Esophagus squamous epithelium (tissue), 4 donors: ENCODE measurements around the gene CHST3.

Source experiments
- CTCF ChIP-seq, 6 experiments: fragments of 450-650 bp in 4 of 6; fragments of 200-600 bp in 2 of 6; sonication (generic) in 2 of 6; IDR thresholded peaks; one replicate each; pipeline ENCODE4 v1.5.1; 2016 to 2019; ENCODE audit warnings: antibody characterized with exemption in 6 of 6, mild to moderate bottlenecking in 4 of 6, moderate library complexity in 4 of 6
- POLR2A ChIP-seq, 4 donors: fragments of 450-650 bp; IDR thresholded peaks; one replicate each; pipeline ENCODE4 v1.6.1; 2017; ENCODE audit warnings: antibody characterized with exemption in 4 of 4, mild to moderate bottlenecking in 4 of 4, moderate library complexity in 3 of 4

- TF ChIP-seq CTCF (IDR thresholded peaks at IDR 0.05): no peak
- no peak for TF ChIP-seq POLR2A (IDR thresholded peaks at IDR 0.05)
These were observed 2.1 kb downstream of the CHST3 start for GRCh38 chr10:71966046-71967004.
